Kidney (tissue), 14 donors: ENCODE data around the gene TPI1. TPM values are rescaled to one million over a fixed set of nuclear protein-coding genes. Genes with fewer than 3 reads are reported as not detected.
"Not testable (repeated sequence)": the region's sequence is repeated elsewhere in the genome, so short reads cannot be mapped to it uniquely, and the experiment has no call there.

Experiments
- DNase-seq, 5 donors: peaks; one replicate each; pipeline ENCODE4 v3.0.0-alpha.2; 2013 to 2020
- FAIRE-seq: peaks from 2 replicates; lab custom pipeline; 2012; peaks lifted over from hg19 to GRCh38; lab: Jason Lieb, UNC
- H3K27ac ChIP-seq, 2 donors: one replicate each; pipeline ENCODE4 v1.7.0; 2013; ENCODE audit warnings: low read depth in 2 of 2, low read length in 2 of 2, inconsistent platforms in 1 of 2
- H3K27me3 ChIP-seq: one replicate; pipeline ENCODE4 v1.7.1; 2013; ENCODE audit warnings: low read length, inconsistent platforms; ENCODE audit not compliant: control insufficient read depth, insufficient read depth
- H3K36me3 ChIP-seq, 3 donors: one replicate each; pipeline versions ENCODE4 v1.7.0 to v1.7.1; 2013; ENCODE audit warnings: low read length in 3 of 3, control low read depth in 1 of 3, inconsistent platforms in 1 of 3; ENCODE audit not compliant: insufficient read depth in 3 of 3, control insufficient read depth in 2 of 3
- H3K4me1 ChIP-seq, 3 donors: one replicate each; pipeline versions ENCODE4 v1.7.0 to v1.7.1; 2013; ENCODE audit warnings: low read length in 3 of 3, inconsistent platforms in 1 of 3, low read depth in 1 of 3; ENCODE audit not compliant: control insufficient read depth in 2 of 3, insufficient read depth in 2 of 3
- H3K4me3 ChIP-seq, 3 donors: one replicate each; pipeline versions ENCODE4 v1.7.0 to v1.8.1; 2013; ENCODE audit warnings: low read length in 3 of 3, control low read depth in 1 of 3, inconsistent platforms in 1 of 3
- H3K9ac ChIP-seq, 3 donors: one replicate each; pipeline versions ENCODE4 v1.7.0 to v1.7.1; 2013; ENCODE audit warnings: low read length in 3 of 3, control low read depth in 1 of 3, inconsistent platforms in 1 of 3
- H3K9me3 ChIP-seq, 3 donors: one replicate each; pipeline versions ENCODE4 v1.7.0 to v1.7.1; 2013; ENCODE audit warnings: low read length in 3 of 3, control low read depth in 1 of 3, inconsistent platforms in 1 of 3; ENCODE audit not compliant: control insufficient read depth in 2 of 3, insufficient read depth in 1 of 3
- CTCF ChIP-seq: IDR thresholded peaks from 3 replicates; pipeline ENCODE4 v1.5.1; 2012; ENCODE audit warnings: mild to moderate bottlenecking, moderate library complexity, borderline replicate concordance; ENCODE audit not compliant: insufficient read depth; ENCODE audit errors: extremely low read depth
- intact Hi-C: fragments of 100-400 bp; cut with DNase I; formaldehyde crosslinking; loops from one replicate; pipeline ENCODE4 v1.11.1; 2022
- polyA plus RNA-seq: library from polyadenylated mRNA; stranded (reverse); fragments of 350-450 nt; fragmentation: Illumina TruSeq; extraction: RNeasy Lipid Tissue Mini Kit (QIAGEN cat#74804); gene quantifications from one replicate; pipeline ENCODE4 v1.2.3, GENCODE V29; 2014; ENCODE audit warnings: low read depth, low replicate concordance; ENCODE audit not compliant: insufficient read depth
- total RNA-seq: library from RNA; stranded (reverse); fragmentation: NEBNext Ultra II Directional; extraction: Animal tissue kit (Norgen Biotek cat#: 25700); gene quantifications from one replicate; pipeline ENCODE4 v1.2.1, GENCODE V29; 2021
- donor health status: control.
- donor health status: control.
- donor health status: control.
- donor health status: control.
- donor health status: control.
- donor health status: DM: yes; HTN: yes; CAD: no.
- donor health status: Normal renal cell carcinoma (clear cell type).

The TPI1 gene
- total and polyA plus RNA-seq, 2 donors from 2014 or later, result 437 to 1,220 TPM

DNA sequence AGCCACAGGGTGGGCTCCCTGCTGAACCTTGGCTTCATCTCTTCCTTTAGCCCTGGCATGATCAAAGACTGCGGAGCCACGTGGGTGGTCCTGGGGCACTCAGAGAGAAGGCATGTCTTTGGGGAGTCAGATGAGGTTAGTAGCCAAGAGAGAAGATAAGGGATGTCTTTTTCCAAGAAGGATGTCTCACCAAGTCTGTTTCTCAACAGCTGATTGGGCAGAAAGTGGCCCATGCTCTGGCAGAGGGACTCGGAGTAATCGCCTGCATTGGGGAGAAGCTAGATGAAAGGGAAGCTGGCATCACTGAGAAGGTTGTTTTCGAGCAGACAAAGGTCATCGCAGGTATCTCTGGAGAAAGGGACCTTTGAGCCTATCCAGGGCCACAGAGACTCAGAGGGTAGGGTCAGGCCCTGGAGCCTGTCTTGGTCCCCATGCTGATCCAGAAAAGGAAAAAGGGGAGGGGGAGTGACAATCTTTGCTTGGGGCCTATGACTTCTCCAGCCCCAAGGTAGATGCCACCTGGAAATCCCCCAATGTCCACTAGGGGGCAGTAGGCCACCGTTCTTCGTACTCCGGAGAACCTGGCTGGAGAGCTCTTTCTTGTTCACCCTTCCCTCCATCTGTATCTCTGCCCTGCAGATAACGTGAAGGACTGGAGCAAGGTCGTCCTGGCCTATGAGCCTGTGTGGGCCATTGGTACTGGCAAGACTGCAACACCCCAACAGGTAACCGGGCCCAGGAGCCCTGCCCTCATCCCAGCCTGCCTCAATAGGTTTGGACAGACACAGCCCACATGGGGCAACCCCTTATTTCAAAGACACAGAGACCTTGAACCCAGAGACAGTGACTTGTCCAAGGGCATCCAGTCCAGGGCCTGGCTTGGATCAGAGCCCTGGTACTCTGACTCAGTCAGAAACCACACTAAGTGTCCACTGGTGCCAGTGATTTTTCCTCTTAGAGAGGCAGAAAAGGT is 2.0 kb downstream of the TPI1 start:
- Histone ChIP-seq H3K36me3 (peaks cover 7 to 27% (median 9%) of the 10 kb centered on the region in 3 donors), H3K9ac (peak overlapping the region in 2 of 3 donors; percentile 8 to 62), H3K27me3 (no peaks in the 10 kb centered on the region), H3K4me1 (peaks cover 0 to 40% (median 23%) of the 10 kb centered on the region in 3 donors), H3K27ac (peak overlapping the region in 1 of 2 donors; percentile 95), H3K4me3 (peak overlapping the region in 1 of 3 donors; percentile 80), H3K9me3 (no peaks in the 10 kb centered on the region)
- DNase-seq (peak; percentile 85 to 93 (median 92)), FAIRE-seq (no peak)
- intact Hi-C loops, result no loop called here
- peak; percentile 78 for TF ChIP-seq CTCF

DNA sequence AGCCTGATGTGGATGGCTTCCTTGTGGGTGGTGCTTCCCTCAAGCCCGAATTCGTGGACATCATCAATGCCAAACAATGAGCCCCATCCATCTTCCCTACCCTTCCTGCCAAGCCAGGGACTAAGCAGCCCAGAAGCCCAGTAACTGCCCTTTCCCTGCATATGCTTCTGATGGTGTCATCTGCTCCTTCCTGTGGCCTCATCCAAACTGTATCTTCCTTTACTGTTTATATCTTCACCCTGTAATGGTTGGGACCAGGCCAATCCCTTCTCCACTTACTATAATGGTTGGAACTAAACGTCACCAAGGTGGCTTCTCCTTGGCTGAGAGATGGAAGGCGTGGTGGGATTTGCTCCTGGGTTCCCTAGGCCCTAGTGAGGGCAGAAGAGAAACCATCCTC is 3.0 kb downstream of the TPI1 start:
- intact Hi-C loops, H3K9me3 ChIP-seq, H3K4me3 ChIP-seq, H3K27me3 ChIP-seq, FAIRE-seq, H3K9ac ChIP-seq, H3K27ac ChIP-seq: not testable (repeated sequence)
- peaks cover 7 to 20% (median 9%) of the 10 kb centered on the region in 3 donors for H3K36me3 ChIP-seq
- DNase-seq, result peak in 1 of 5 donors; percentile 1
- peaks cover 0 to 40% (median 23%) of the 10 kb centered on the region in 3 donors for H3K4me1 ChIP-seq

DNA sequence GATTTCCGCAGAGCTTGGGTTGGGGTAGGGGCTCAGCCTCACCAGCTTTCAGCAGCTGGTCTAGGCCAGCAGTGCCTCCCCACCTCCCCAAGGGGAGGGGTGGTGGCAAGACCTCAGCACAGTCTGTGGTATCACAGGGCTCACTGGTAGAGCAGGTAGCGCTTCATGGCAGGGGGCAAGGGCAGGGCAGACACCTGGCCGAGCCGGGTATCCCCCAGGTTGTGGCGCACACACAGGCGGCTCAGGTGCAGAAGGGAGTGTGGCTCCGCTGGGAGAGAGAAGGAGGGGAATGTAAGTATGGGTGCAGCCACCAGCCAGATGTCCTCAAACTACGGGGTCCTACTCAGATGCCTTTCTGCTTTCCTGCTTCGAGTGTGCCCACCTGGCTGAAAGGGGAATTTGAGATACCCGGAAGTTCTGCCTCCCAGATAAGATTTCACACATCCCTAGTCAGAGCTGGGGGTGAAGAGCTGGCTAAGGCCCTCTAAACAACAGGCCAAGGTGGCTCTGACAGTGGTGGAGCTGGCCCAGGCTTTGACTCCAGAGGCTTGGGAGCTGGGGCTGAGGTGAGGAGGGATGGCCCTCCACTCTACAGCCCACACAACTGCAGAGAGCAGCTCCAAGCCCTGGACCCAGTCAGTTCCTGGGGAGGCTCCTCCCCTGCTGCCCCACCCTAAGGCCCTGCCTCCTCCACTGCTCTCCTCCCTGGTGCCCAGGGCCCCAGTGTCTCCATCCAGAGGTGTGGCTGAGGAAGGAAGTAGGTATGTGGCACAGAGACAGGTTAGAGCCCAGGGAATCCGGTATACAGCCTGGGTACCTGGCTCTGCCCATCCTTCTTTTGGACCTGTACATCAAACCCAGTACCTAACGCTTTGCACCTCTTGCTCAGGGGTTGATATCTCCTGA is 4.0 kb downstream of the TPI1 start:
- no peak overlapping the region for H3K27ac ChIP-seq
- peak overlapping the region in 2 of 3 donors; percentile 17 to 22 for H3K9ac ChIP-seq
- peaks cover 7 to 20% (median 9%) of the 10 kb centered on the region in 3 donors for H3K36me3 ChIP-seq
- TF ChIP-seq CTCF, result no peak
- no peaks in the 10 kb centered on the region for H3K27me3 ChIP-seq
- no peaks in the 10 kb centered on the region for H3K9me3 ChIP-seq
- FAIRE-seq (no peak), DNase-seq (peak in 1 of 5 donors; percentile 79)
- H3K4me3 ChIP-seq, result peak overlapping the region in 2 of 3 donors; percentile 86 to 93
- intact Hi-C loops, result no loop called here
- peaks cover 0 to 40% (median 23%) of the 10 kb centered on the region in 3 donors for H3K4me1 ChIP-seq
